ENCODE measurements around the gene TRIM71. TPM values are rescaled to one million over a fixed set of nuclear protein-coding genes. Genes with fewer than 3 reads are reported as not detected.

The TRIM71 gene
- polyA plus RNA-seq, 1 donor (not counting 4 experiments of a cell fraction or from before 2014, with no cell fraction given): not detected

DNA sequence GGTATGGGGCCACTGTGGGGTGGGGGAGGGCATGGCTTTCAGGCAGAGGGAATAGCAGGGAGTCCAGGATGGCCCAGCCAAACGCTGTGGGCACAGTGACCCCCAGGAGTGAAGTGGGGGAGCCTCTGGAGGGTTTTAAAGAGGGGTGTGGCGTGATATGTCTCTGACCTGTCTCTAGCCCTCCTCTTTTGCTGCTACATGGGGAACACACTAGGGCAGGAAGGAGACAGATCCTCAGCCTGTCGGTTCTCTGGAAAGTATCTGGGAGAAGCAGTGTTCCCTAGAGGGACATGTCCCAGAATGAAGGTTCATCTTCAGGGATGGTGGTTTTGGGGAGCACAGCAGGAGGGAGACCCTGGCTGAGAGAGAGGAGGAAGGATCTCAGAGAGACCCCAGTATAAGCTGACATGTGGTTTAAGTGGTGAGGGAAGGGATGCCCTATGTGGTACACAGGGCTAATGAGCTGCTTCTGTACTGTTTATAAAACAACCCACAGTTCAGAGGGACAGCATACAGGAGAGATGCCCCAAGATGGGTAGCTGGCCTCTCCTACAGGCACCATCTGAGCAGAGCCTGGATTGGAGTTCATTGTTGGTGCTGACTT lies 37.7 kb downstream of the TRIM71 start:
- Histone ChIP-seq H3K4me2 (ENCODE audit: control insufficient read depth, extremely low read depth, insufficient read depth, low read depth, low read length) (no peak overlapping the region), H3K27me3 (ENCODE audit: control insufficient read depth, extremely low read depth, insufficient read depth, low read length) (no peaks in the 10 kb centered on the region), H3K79me2 (ENCODE audit: control insufficient read depth, insufficient read depth, low read length) (no peaks in the 10 kb centered on the region), H3K4me1 (ENCODE audit: control insufficient read depth, extremely low read depth, insufficient read depth, low read length) (no peaks in the 10 kb centered on the region), H3K9me3 (ENCODE audit: control insufficient read depth, low read depth, low read length) (no peaks in the 10 kb centered on the region), H3K9ac (ENCODE audit: control insufficient read depth, extremely low read depth, insufficient read depth, low read length) (no peak overlapping the region), H2AFZ (ENCODE audit: control insufficient read depth, low read length) (no peak overlapping the region), H4K20me1 (ENCODE audit: control insufficient read depth, extremely low read depth, insufficient read depth, low read length) (no peaks in the 10 kb centered on the region), H3K36me3 (ENCODE audit: control insufficient read depth in 2 of 2, extremely low read depth in 1 of 2, insufficient read depth in 2 of 2, low read length in 2 of 2) (no peaks in the 10 kb centered on the region), H3K4me3 (ENCODE audit: control insufficient read depth in 2 of 3, extremely low read depth in 1 of 3, insufficient read depth in 2 of 3, low read depth in 1 of 3, low read length in 3 of 3) (no peak overlapping the region), H3K9me1 (ENCODE audit: control insufficient read depth, extremely low read depth, insufficient read depth, low read length) (no peaks in the 10 kb centered on the region), H3K27ac (ENCODE audit: control insufficient read depth, insufficient read depth, low read length) (no peak overlapping the region)
- FAIRE-seq: no peak
- no peak for DNase-seq (ENCODE audit: low read depth, low spot score)
- no peak for TF ChIP-seq EZH2 (IDR thresholded peaks at IDR 0.05; ENCODE audit: low read length)
- dilution Hi-C loops (cut with MboI; ENCODE audit: extremely low pct_ligation_motif_present, low sequenced_read_pairs): no loop called here

DNA sequence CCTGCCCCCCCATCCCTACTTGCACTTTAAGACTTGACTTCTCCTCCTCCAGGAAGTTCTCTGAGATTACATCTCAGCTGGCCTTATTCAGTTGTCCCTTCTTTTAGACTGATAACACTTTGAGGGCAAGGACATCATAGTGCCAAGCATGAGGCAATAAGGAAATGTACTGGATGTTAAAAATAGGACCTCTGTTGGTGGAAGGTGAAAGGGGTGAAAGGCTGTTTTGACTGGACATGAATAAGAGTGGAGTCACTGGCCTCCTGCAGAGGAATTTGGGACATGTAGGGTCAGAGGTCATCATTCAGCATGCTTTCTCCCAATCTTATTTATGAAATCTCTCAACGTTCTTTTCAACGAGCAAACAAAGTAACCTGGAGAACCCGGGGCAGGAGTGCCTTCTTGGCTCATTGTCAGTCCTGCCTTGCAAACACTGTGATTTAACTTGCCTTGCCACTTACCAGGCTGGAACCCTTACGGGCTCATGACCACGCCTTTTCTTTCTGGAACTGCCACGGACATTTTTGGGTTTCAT lies 38.6 kb downstream of the TRIM71 start:
- no peaks in the 10 kb centered on the region for H3K9me1 ChIP-seq (ENCODE audit: control insufficient read depth, extremely low read depth, insufficient read depth, low read length)
- no peak overlapping the region for H3K4me3 ChIP-seq (ENCODE audit: control insufficient read depth in 2 of 3, extremely low read depth in 1 of 3, insufficient read depth in 2 of 3, low read depth in 1 of 3, low read length in 3 of 3)
- H3K27me3 ChIP-seq (ENCODE audit: control insufficient read depth, extremely low read depth, insufficient read depth, low read length): no peaks in the 10 kb centered on the region
- no peak overlapping the region for H3K4me2 ChIP-seq (ENCODE audit: control insufficient read depth, extremely low read depth, insufficient read depth, low read depth, low read length)
- H3K27ac ChIP-seq (ENCODE audit: control insufficient read depth, insufficient read depth, low read length): no peak overlapping the region
- H3K79me2 ChIP-seq (ENCODE audit: control insufficient read depth, insufficient read depth, low read length): no peaks in the 10 kb centered on the region
- no peak overlapping the region for H3K9ac ChIP-seq (ENCODE audit: control insufficient read depth, extremely low read depth, insufficient read depth, low read length)
- no peaks in the 10 kb centered on the region for H3K36me3 ChIP-seq (ENCODE audit: control insufficient read depth in 2 of 2, extremely low read depth in 1 of 2, insufficient read depth in 2 of 2, low read length in 2 of 2)
- H2AFZ ChIP-seq (ENCODE audit: control insufficient read depth, low read length): no peak overlapping the region
- dilution Hi-C loops (cut with MboI; ENCODE audit: extremely low pct_ligation_motif_present, low sequenced_read_pairs): no loop called here
- H4K20me1 ChIP-seq (ENCODE audit: control insufficient read depth, extremely low read depth, insufficient read depth, low read length): no peaks in the 10 kb centered on the region
- TF ChIP-seq, protein P1, sequence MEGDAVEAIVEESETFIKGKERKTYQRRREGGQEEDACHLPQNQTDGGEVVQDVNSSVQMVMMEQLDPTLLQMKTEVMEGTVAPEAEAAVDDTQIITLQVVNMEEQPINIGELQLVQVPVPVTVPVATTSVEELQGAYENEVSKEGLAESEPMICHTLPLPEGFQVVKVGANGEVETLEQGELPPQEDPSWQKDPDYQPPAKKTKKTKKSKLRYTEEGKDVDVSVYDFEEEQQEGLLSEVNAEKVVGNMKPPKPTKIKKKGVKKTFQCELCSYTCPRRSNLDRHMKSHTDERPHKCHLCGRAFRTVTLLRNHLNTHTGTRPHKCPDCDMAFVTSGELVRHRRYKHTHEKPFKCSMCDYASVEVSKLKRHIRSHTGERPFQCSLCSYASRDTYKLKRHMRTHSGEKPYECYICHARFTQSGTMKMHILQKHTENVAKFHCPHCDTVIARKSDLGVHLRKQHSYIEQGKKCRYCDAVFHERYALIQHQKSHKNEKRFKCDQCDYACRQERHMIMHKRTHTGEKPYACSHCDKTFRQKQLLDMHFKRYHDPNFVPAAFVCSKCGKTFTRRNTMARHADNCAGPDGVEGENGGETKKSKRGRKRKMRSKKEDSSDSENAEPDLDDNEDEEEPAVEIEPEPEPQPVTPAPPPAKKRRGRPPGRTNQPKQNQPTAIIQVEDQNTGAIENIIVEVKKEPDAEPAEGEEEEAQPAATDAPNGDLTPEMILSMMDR (optimal IDR thresholded peaks at IDR 0.05 in 1 of 3, IDR thresholded peaks at IDR 0.05 in 1 of 3, conservative IDR thresholded peaks at IDR 0.05 in 1 of 3; ENCODE audit: extremely low read depth in 1 of 3, insufficient read depth in 2 of 3, low read length in 3 of 3): no peak
- no peak for TF ChIP-seq EZH2 (IDR thresholded peaks at IDR 0.05; ENCODE audit: low read length)
- no peaks in the 10 kb centered on the region for H3K9me3 ChIP-seq (ENCODE audit: control insufficient read depth, low read depth, low read length)
- no peaks in the 10 kb centered on the region for H3K4me1 ChIP-seq (ENCODE audit: control insufficient read depth, extremely low read depth, insufficient read depth, low read length)
- DNase-seq (ENCODE audit: low read depth, low spot score): no peak
- FAIRE-seq: no peak

Measured in keratinocyte (primary cell).